ENCODE results near the gene ANO2. TPM values are rescaled to one million over a fixed set of nuclear protein-coding genes. Genes with fewer than 3 reads are reported as not detected.

ANO2 gene
- total RNA-seq, 2 donors from 2014 or later = 6.7 to 18.5 TPM

- H3K36me3 ChIP-seq = no peaks in the 10 kb centered on the region
- no peaks in the 10 kb centered on the region for H3K9me3 ChIP-seq
- DNase-seq (ENCODE audit: low spot score) = no peak
- TF ChIP-seq CTCF (IDR thresholded peaks at IDR 0.05) = no peak
- no peak for ATAC-seq (ENCODE audit: insufficient number of reproducible peaks, low FRiP score, low read depth)
- H3K4me1 ChIP-seq (ENCODE audit: control insufficient read depth in 1 of 2, low read depth in 2 of 2) = peaks cover 17 to 60% of the 10 kb centered on the region in 2 donors
- no peaks in the 10 kb centered on the region for H3K27me3 ChIP-seq (replicated peaks; ENCODE audit: insufficient read depth)
- no peak overlapping the region for H3K4me3 ChIP-seq
- no peak overlapping the region for H3K27ac ChIP-seq
These were observed 227.0 kb downstream of the ANO2 start for GRCh38 chr12:5718073-5718472.

- Histone ChIP-seq H3K27me3 (replicated peaks; ENCODE audit: insufficient read depth) (no peaks in the 10 kb centered on the region), H3K4me3 (no peak overlapping the region), H3K4me1 (ENCODE audit: control insufficient read depth in 1 of 2, low read depth in 2 of 2) (peaks cover 17 to 60% of the 10 kb centered on the region in 2 donors), H3K9me3 (no peaks in the 10 kb centered on the region), H3K27ac (peak overlapping the region in 1 of 2 donors; percentile 40), H3K36me3 (no peaks in the 10 kb centered on the region)
- DNase-seq (ENCODE audit: low spot score) = no peak
- no peak for ATAC-seq (ENCODE audit: insufficient number of reproducible peaks, low FRiP score, low read depth)
- no peak for TF ChIP-seq CTCF (IDR thresholded peaks at IDR 0.05)
These were observed 228.1 kb downstream of the ANO2 start for GRCh38 chr12:5716976-5717375.

- Histone ChIP-seq H3K4me3 (no peak overlapping the region), H3K9me3 (no peaks in the 10 kb centered on the region), H3K27ac (peak overlapping the region in 1 of 2 donors; percentile 43), H3K36me3 (no peaks in the 10 kb centered on the region), H3K27me3 (replicated peaks; ENCODE audit: insufficient read depth) (no peaks in the 10 kb centered on the region), H3K4me1 (ENCODE audit: control insufficient read depth in 1 of 2, low read depth in 2 of 2) (peaks cover 17 to 54% of the 10 kb centered on the region in 2 donors)
- DNase-seq (ENCODE audit: low spot score) (peak; percentile 8), ATAC-seq (ENCODE audit: insufficient number of reproducible peaks, low FRiP score, low read depth) (peak; percentile 66)
- TF ChIP-seq CTCF (IDR thresholded peaks at IDR 0.05) = no peak
These were observed 228.9 kb downstream of the ANO2 start for GRCh38 chr12:5716201-5716600.

GRCh38 chr12:5715021-5715420, 230.0 kb downstream of the ANO2 start:
- ATAC-seq (ENCODE audit: insufficient number of reproducible peaks, low FRiP score, low read depth) = no peak
- no peaks in the 10 kb centered on the region for H3K9me3 ChIP-seq
- H3K36me3 ChIP-seq = no peaks in the 10 kb centered on the region
- DNase-seq (ENCODE audit: low spot score) = no peak
- TF ChIP-seq CTCF (IDR thresholded peaks at IDR 0.05) = no peak
- no peaks in the 10 kb centered on the region for H3K27me3 ChIP-seq (replicated peaks; ENCODE audit: insufficient read depth)
- no peak overlapping the region for H3K27ac ChIP-seq
- peaks cover 17 to 42% of the 10 kb centered on the region in 2 donors for H3K4me1 ChIP-seq (ENCODE audit: control insufficient read depth in 1 of 2, low read depth in 2 of 2)
- no peak overlapping the region for H3K4me3 ChIP-seq

GRCh38 chr12:5713599-5714081, 231.4 kb downstream of the ANO2 start:
- DNase-seq (ENCODE audit: low spot score) (no peak), ATAC-seq (ENCODE audit: insufficient number of reproducible peaks, low FRiP score, low read depth) (no peak)
- Histone ChIP-seq H3K4me1 (ENCODE audit: control insufficient read depth in 1 of 2, low read depth in 2 of 2) (peaks cover 17 to 35% of the 10 kb centered on the region in 2 donors), H3K27me3 (replicated peaks; ENCODE audit: insufficient read depth) (no peaks in the 10 kb centered on the region), H3K9me3 (no peaks in the 10 kb centered on the region), H3K4me3 (no peak overlapping the region), H3K36me3 (no peaks in the 10 kb centered on the region), H3K27ac (no peak overlapping the region)
- TF ChIP-seq CTCF (IDR thresholded peaks at IDR 0.05) = no peak

Measured in thoracic aorta (tissue), 2 donors.